ENCODE results near the gene RAD51C. TPM values are rescaled to one million over a fixed set of nuclear protein-coding genes. Genes with fewer than 3 reads are reported as not detected.
A peak's percentile ranks its signal among the peaks of the same experiment; 100 is the strongest.
"Not testable (repeated sequence)": the region's sequence is repeated elsewhere in the genome, so short reads cannot be mapped to it uniquely, and the experiment has no call there.

The RAD51C gene
- 22.0 and 23.6 TPM in 2 replicates for total RNA-seq
- long read RNA-seq, transcript RAD51C-201 (9 exons, 2,591 nt) = major isoform, 42 of 106 reads
- long read RNA-seq, partial matches to known transcripts = 2 of 106 reads
- long read RNA-seq, other reads (novel, unspliced or antisense) = 57 of 106 reads

DNA sequence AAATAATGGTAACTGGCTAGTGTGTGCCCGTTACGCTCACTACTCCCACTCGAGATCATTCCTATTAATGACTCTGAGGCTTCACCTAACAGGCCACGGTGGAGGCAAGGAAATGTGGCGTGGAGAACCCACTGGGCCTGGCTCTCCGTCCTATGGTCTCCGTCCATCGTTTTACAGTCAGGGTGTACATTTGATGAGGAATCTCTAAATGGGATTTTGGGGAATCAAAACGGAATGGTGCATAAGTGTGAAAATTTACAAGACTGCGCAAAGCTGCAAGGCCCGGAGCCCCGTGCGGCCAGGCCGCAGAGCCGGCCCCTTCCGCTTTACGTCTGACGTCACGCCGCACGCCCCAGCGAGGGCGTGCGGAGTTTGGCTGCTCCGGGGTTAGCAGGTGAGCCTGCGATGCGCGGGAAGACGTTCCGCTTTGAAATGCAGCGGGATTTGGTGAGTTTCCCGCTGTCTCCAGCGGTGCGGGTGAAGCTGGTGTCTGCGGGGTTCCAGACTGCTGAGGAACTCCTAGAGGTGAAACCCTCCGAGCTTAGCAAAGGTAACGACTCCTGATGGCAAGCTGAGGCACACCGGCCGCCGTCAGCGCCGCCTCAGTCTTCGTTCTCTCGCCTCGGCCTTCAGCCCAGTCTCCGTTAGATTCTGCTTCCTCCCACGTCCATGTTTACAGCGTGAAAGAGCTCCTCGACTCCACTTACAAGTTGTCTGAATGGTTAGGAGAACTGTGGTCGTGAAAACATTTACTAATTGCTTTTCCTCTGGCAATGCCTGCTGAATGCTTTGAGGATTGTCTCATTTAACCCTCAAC, at the start of gene RAD51C:
TSS of gene RAD51C (plus strand) at position 364 of the 817 bp plus-strand sequence. CDS start at position 406, 42 bp downstream.
- Mint-ChIP-seq H3K27ac (ENCODE audit: unreplicated experiment) (peak within 1 kb of the TSS; percentile 85), H3K4me3 (ENCODE audit: unreplicated experiment) (peak within 1 kb of the TSS; percentile 78), H3K27me3 (ENCODE audit: unreplicated experiment) (peaks cover 2% of the 10 kb centered on the region), H3K36me3 (ENCODE audit: unreplicated experiment) (no peaks in the 10 kb centered on the region), H3K4me1 (ENCODE audit: unreplicated experiment) (peaks cover 23% of the 10 kb centered on the region), H3K9me3 (ENCODE audit: unreplicated experiment) (no peaks in the 10 kb centered on the region)
- TF ChIP-seq, protein P1, sequence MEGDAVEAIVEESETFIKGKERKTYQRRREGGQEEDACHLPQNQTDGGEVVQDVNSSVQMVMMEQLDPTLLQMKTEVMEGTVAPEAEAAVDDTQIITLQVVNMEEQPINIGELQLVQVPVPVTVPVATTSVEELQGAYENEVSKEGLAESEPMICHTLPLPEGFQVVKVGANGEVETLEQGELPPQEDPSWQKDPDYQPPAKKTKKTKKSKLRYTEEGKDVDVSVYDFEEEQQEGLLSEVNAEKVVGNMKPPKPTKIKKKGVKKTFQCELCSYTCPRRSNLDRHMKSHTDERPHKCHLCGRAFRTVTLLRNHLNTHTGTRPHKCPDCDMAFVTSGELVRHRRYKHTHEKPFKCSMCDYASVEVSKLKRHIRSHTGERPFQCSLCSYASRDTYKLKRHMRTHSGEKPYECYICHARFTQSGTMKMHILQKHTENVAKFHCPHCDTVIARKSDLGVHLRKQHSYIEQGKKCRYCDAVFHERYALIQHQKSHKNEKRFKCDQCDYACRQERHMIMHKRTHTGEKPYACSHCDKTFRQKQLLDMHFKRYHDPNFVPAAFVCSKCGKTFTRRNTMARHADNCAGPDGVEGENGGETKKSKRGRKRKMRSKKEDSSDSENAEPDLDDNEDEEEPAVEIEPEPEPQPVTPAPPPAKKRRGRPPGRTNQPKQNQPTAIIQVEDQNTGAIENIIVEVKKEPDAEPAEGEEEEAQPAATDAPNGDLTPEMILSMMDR (IDR thresholded peaks at IDR 0.05) = peak; percentile 11
- peak; percentile 91 for DNase-seq (ENCODE audit: extremely low spot score, unreplicated experiment)

DNA sequence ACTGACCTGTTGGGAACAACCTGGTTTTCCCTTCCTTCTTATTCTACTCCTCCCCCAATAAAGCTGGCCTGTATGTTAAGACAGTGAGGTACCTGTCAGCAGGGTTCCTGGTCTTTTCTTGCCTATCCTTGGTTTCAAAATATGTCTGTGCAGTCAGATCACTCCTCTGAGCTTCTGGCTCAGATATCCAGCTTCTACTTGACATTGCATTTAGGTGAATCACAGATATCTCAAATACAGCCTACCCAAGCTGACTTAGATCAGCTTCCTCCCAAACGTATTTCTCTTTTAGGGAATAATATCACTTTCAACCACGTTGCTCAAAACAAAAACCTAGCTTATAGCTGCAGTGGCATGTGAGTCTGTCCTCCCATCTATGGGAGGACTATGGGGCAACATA, 49.3 kb upstream of the RAD51C start:
- Mint-ChIP-seq H3K36me3 (ENCODE audit: unreplicated experiment) (no peaks in the 10 kb centered on the region), H3K27me3 (ENCODE audit: unreplicated experiment) (no peaks in the 10 kb centered on the region), H3K4me1 (ENCODE audit: unreplicated experiment) (no peaks in the 10 kb centered on the region), H3K9me3 (ENCODE audit: unreplicated experiment) (no peaks in the 10 kb centered on the region), H3K27ac (ENCODE audit: unreplicated experiment) (no peak overlapping the region), H3K4me3 (ENCODE audit: unreplicated experiment) (no peak overlapping the region)
- TF ChIP-seq, protein P1 (IDR thresholded peaks at IDR 0.05) = no peak
- no peak for DNase-seq (ENCODE audit: extremely low spot score, unreplicated experiment)

DNA sequence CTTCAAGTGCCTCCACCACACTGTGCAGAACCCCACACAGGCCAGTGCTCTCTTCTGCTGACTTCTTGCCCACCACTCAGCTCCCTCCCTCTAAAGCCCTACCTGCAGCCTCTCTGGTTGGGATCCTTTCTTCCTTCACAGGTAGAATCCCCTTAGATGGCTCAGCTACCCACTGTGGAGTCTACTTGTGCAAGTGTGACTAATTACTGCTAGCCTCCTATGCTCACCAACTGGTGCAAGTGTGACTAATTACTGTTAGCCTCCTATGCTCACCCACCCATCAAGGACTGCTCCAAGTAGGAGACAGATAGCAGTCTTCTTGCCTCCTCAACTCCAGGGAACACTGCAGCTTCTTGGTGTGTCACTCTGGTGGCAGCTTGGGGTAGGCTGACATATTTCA, 44.2 kb upstream of the RAD51C start:
- no peaks in the 10 kb centered on the region for H3K9me3 Mint-ChIP-seq (ENCODE audit: unreplicated experiment)
- no peaks in the 10 kb centered on the region for H3K36me3 Mint-ChIP-seq (ENCODE audit: unreplicated experiment)
- H3K27me3 Mint-ChIP-seq (ENCODE audit: unreplicated experiment) = peaks cover 7% of the 10 kb centered on the region
- no peak for DNase-seq (ENCODE audit: extremely low spot score, unreplicated experiment)
- H3K4me3 Mint-ChIP-seq (ENCODE audit: unreplicated experiment) = no peak overlapping the region
- TF ChIP-seq, protein P1 (IDR thresholded peaks at IDR 0.05) = no peak
- H3K4me1 Mint-ChIP-seq (ENCODE audit: unreplicated experiment) = no peaks in the 10 kb centered on the region
- H3K27ac Mint-ChIP-seq (ENCODE audit: unreplicated experiment) = no peak overlapping the region

DNA sequence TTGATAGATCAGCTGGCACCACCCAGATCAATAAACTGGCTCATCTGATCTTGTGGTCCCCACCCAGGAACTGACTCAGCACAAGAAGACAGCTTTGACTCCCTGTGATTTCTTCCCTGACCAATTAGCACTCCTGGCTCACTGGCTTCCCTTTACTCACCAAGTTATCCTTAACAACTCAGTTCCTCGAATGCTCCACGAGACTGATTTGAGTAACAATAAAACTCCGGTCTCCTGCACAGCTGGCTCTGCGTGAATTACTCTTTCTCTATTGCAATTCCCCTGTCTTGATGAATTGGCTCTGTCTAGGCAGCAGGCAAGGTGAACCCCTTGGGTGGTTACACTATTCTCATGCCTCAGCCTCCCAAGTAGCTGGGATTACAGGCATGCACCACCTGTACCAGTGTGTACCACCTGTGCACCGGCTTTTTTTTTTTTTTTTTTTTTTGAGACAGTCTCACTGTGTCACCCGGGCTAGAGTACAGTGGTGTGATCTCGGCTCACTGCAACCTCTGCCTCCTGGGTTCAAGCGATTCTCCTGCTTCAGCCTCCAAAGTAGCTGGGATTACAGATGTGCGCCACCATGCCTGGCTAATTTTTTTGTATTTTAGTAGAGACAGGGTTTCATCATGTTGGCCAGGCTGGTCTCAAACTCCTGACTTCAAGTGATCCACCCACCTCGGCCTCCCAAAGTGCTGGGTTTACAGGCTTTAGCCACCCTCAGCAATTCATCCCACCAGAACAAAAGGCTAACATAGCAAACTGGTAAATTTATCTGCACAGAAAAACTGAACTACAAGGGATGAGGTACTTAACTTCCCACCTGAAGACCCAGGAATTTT, 34.2 kb upstream of the RAD51C start:
- not testable (repeated sequence) for DNase-seq (ENCODE audit: extremely low spot score, unreplicated experiment); H3K9me3 Mint-ChIP-seq (ENCODE audit: unreplicated experiment); H3K36me3 Mint-ChIP-seq (ENCODE audit: unreplicated experiment); H3K27me3 Mint-ChIP-seq (ENCODE audit: unreplicated experiment)
- Mint-ChIP-seq H3K4me1 (ENCODE audit: unreplicated experiment) (peaks cover 12% of the 10 kb centered on the region), H3K4me3 (ENCODE audit: unreplicated experiment) (peak overlapping the region; percentile 71), H3K27ac (ENCODE audit: unreplicated experiment) (peak overlapping the region; percentile 97)

DNA sequence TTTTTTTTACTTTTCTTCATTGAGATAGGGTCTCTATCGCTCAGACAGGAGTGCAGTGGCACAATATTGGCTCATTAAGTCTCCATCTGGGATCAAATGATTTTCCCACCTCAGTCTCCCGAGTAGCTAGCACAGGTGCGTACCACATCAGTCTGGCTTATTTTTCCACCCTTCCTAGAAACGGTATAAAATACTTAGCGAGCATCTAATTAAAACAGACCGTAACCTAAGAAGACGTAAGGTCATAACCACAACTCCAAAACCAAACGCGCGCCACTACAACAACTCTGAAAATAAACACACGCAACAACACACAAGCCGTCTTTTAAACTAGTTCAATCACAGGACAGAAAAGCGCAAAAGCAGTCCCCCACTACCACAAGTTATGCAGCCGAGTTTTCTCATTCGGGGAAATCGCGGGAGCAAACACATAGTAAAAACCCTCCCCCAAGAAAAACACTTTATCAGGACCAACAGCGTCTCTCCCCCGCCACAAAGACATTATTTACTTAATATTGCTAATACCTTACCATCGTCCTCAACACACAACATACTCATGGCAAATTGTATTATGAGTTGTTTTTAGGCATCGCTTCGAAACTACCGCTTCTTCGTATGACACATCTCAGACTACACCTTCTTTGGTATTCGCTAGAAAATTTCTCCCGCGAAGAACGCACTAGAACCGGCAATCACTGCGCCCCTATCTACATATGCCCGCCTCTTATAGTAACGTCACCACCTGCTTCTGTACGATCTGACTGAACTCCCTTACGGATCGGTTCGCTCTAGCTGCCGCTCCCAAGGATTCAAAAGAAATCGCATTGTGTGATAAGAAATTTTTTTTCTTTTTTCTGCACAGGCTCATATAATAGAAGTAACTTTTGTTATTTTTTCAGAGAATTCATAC, 33.3 kb upstream of the RAD51C start:
- Mint-ChIP-seq H3K9me3 (ENCODE audit: unreplicated experiment) (no peaks in the 10 kb centered on the region), H3K27me3 (ENCODE audit: unreplicated experiment) (no peaks in the 10 kb centered on the region), H3K4me3 (ENCODE audit: unreplicated experiment) (peak overlapping the region; percentile 71), H3K27ac (ENCODE audit: unreplicated experiment) (peak overlapping the region; percentile 97), H3K36me3 (ENCODE audit: unreplicated experiment) (no peaks in the 10 kb centered on the region), H3K4me1 (ENCODE audit: unreplicated experiment) (peaks cover 12% of the 10 kb centered on the region)
- DNase-seq (ENCODE audit: extremely low spot score, unreplicated experiment) = peak; percentile 88
- TF ChIP-seq, protein P1 (IDR thresholded peaks at IDR 0.05) = no peak

DNA sequence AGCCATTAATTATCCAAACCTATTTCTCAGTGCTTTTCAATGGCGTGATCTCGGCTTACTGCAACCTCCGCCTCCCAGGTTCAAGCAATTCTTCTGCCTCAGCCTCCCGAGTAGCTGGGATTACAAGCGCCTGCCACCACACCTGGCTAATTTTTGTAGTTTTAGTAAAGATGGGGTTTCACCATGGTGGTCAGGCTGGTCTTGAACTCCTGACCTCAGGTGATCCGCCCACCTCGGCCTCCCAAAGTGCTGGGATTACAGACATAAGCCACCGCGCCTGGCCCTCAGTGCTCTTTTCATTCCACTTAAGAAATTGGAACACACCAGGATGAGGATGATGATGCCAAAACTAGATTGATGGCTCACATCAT, 32.7 kb upstream of the RAD51C start:
- H3K27ac Mint-ChIP-seq (ENCODE audit: unreplicated experiment); H3K27me3 Mint-ChIP-seq (ENCODE audit: unreplicated experiment); H3K9me3 Mint-ChIP-seq (ENCODE audit: unreplicated experiment); DNase-seq (ENCODE audit: extremely low spot score, unreplicated experiment); H3K36me3 Mint-ChIP-seq (ENCODE audit: unreplicated experiment): not testable (repeated sequence)
- Mint-ChIP-seq H3K4me3 (ENCODE audit: unreplicated experiment) (peak overlapping the region; percentile 71), H3K4me1 (ENCODE audit: unreplicated experiment) (peaks cover 12% of the 10 kb centered on the region)
